HEK293 (cell line): Measurements from ENCODE around the gene MAML1.

Source experiments
- CTCF ChIA-PET: fragments of 350-600 bp; formaldehyde crosslinking; extraction: SDS; loops from one replicate; lab custom pipeline; 2021; ENCODE audit warnings: antibody characterized with exemption; lab: Yijun Ruan, JAX
- POLR2A ChIA-PET: fragments of 300-600 bp; formaldehyde crosslinking; extraction: SDS; loops from one replicate; lab custom pipeline; 2020; ENCODE audit warnings: antibody characterized with exemption, inconsistent platforms; lab: Yijun Ruan, JAX
- H3K27ac ChIP-seq: fragments of 200-500 bp; sonication (Bioruptor generic); 2 replicates; pipeline ENCODE4 v1.5.1; 2014; ENCODE audit warnings: low read depth, low read length, control low read depth, inconsistent platforms; ENCODE audit errors: extremely low read depth
- H3K36me3 ChIP-seq, 2 experiments: fragments of 200-500 bp in 1 of 2; sonication (Bioruptor generic) in 1 of 2; 1 replicate in 1 of 2; 2 replicates in 1 of 2; pipeline ENCODE4 v1.5.1; 2014 to 2017; ENCODE audit warnings: inconsistent platforms in 2 of 2, low read length in 2 of 2; ENCODE audit not compliant: control insufficient read depth in 2 of 2, insufficient read depth in 1 of 2
- H3K4me1 ChIP-seq: fragments of 200-500 bp; sonication (Bioruptor generic); 2 replicates; pipeline ENCODE4 v1.5.1; 2014; ENCODE audit warnings: mild to moderate bottlenecking, low read length, inconsistent platforms; ENCODE audit not compliant: control insufficient read depth, insufficient read depth
- H3K4me3 ChIP-seq: 2 replicates; pipeline ENCODE4 v1.5.1; 2011; ENCODE audit warnings: low read depth, mild to moderate bottlenecking, control low read depth, low read length, moderate library complexity
- H3K9me3 ChIP-seq: fragments of 200-500 bp; sonication (Bioruptor generic); 2 replicates; pipeline ENCODE4 v1.5.1; 2014; ENCODE audit warnings: low read depth, low read length, inconsistent platforms; ENCODE audit not compliant: control insufficient read depth, insufficient read depth
- KLF1 ChIP-seq: fragments of 450-650 bp; formaldehyde crosslinking; IDR thresholded peaks from 2 replicates; pipeline ENCODE4 v1.5.1; 2016; ENCODE audit warnings: missing biosample characterization, missing genetic modification characterization
- KLF10 ChIP-seq: fragments of 450-650 bp; IDR thresholded peaks from 2 replicates; pipeline ENCODE4 v1.5.1; 2018; ENCODE audit warnings: missing biosample characterization, mild to moderate bottlenecking, missing genetic modification characterization
- MYNN ChIP-seq: fragments of 450-650 bp; formaldehyde crosslinking; IDR thresholded peaks from 2 replicates; pipeline ENCODE4 v1.5.1; 2016; ENCODE audit warnings: missing biosample characterization, missing genetic modification characterization, borderline replicate concordance
- MZF1 ChIP-seq: fragments of 450-650 bp; formaldehyde crosslinking; IDR thresholded peaks from 2 replicates; pipeline ENCODE4 v1.5.1; 2017; ENCODE audit warnings: missing biosample characterization, missing genetic modification characterization, borderline replicate concordance
- OSR2 ChIP-seq: fragments of 450-650 bp; formaldehyde crosslinking; IDR thresholded peaks from 2 replicates; pipeline ENCODE4 v1.5.1; 2016; ENCODE audit warnings: missing biosample characterization, missing genetic modification characterization
- REST ChIP-seq: fragments of 450-650 bp; formaldehyde crosslinking; IDR thresholded peaks from 2 replicates; pipeline ENCODE4 v1.5.1; 2016; ENCODE audit warnings: missing biosample characterization, missing genetic modification characterization
- SP2 ChIP-seq: fragments of 450-650 bp; formaldehyde crosslinking; IDR thresholded peaks from 2 replicates; pipeline ENCODE4 v1.5.1; 2016; ENCODE audit warnings: missing biosample characterization, missing genetic modification characterization
- ZBTB48 ChIP-seq: fragments of 450-650 bp; formaldehyde crosslinking; IDR thresholded peaks from 2 replicates; pipeline ENCODE4 v1.5.1; 2016; ENCODE audit warnings: missing biosample characterization, missing genetic modification characterization
- ZEB2 ChIP-seq: fragments of 450-650 bp; formaldehyde crosslinking; IDR thresholded peaks from 2 replicates; pipeline ENCODE4 v1.5.1; 2016; ENCODE audit warnings: missing biosample characterization, missing genetic modification characterization
- ZNF138 ChIP-seq: fragments of 450-650 bp; formaldehyde crosslinking; IDR thresholded peaks from 2 replicates; pipeline ENCODE4 v1.5.1; 2016; ENCODE audit warnings: missing biosample characterization, missing genetic modification characterization, borderline replicate concordance
- ZNF202 ChIP-seq: fragments of 450-650 bp; formaldehyde crosslinking; IDR thresholded peaks from 2 replicates; pipeline ENCODE4 v1.5.1; 2016; ENCODE audit warnings: missing biosample characterization, missing genetic modification characterization, borderline replicate concordance
- ZNF292 ChIP-seq: fragments of 450-650 bp; formaldehyde crosslinking; IDR thresholded peaks from 2 replicates; pipeline ENCODE4 v1.5.1; 2016; ENCODE audit warnings: low read depth, missing biosample characterization, missing genetic modification characterization, borderline replicate concordance
- ZNF324 ChIP-seq: fragments of 450-650 bp; formaldehyde crosslinking; IDR thresholded peaks from 2 replicates; pipeline ENCODE4 v1.5.1; 2016; ENCODE audit warnings: missing biosample characterization, missing genetic modification characterization
- ZNF473 ChIP-seq: fragments of 450-650 bp; formaldehyde crosslinking; IDR thresholded peaks from 2 replicates; pipeline ENCODE4 v1.5.1; 2017; ENCODE audit warnings: missing biosample characterization, missing genetic modification characterization
- ZNF610 ChIP-seq: fragments of 450-650 bp; formaldehyde crosslinking; IDR thresholded peaks from 2 replicates; pipeline ENCODE4 v1.5.1; 2016; ENCODE audit warnings: missing biosample characterization, missing genetic modification characterization, borderline replicate concordance
- ZNF623 ChIP-seq: fragments of 450-650 bp; formaldehyde crosslinking; IDR thresholded peaks from 2 replicates; pipeline ENCODE4 v1.5.1; 2016; ENCODE audit warnings: missing biosample characterization, missing genetic modification characterization
- ZNF626 ChIP-seq: fragments of 450-650 bp; sonication (Bioruptor Pico); formaldehyde crosslinking; IDR thresholded peaks from 2 replicates; pipeline ENCODE4 v1.5.1; 2018; ENCODE audit warnings: missing biosample characterization, missing genetic modification characterization, inconsistent platforms
- ZNF664 ChIP-seq: fragments of 450-650 bp; formaldehyde crosslinking; IDR thresholded peaks from 2 replicates; pipeline ENCODE4 v1.5.1; 2016; ENCODE audit warnings: missing biosample characterization, missing genetic modification characterization
- ZSCAN30 ChIP-seq: fragments of 450-650 bp; IDR thresholded peaks from 2 replicates; pipeline ENCODE4 v1.5.1; 2018; ENCODE audit warnings: missing biosample characterization, mild to moderate bottlenecking, missing genetic modification characterization, moderate library complexity
- TF ChIP-seq, protein P1 (sequence below): sonication (generic); formaldehyde crosslinking; IDR thresholded peaks from 2 replicates; pipeline ENCODE4 v1.8.1; 2022; ENCODE audit warnings: mild to moderate bottlenecking, moderate library complexity, missing genetic modification reagents
- TF ChIP-seq, protein P2 (sequence below): fragments of 450-650 bp; formaldehyde crosslinking; IDR thresholded peaks from 2 replicates; pipeline ENCODE4 v1.5.1; 2016; ENCODE audit warnings: missing biosample characterization, missing genetic modification characterization

Gene MAML1

DNA sequence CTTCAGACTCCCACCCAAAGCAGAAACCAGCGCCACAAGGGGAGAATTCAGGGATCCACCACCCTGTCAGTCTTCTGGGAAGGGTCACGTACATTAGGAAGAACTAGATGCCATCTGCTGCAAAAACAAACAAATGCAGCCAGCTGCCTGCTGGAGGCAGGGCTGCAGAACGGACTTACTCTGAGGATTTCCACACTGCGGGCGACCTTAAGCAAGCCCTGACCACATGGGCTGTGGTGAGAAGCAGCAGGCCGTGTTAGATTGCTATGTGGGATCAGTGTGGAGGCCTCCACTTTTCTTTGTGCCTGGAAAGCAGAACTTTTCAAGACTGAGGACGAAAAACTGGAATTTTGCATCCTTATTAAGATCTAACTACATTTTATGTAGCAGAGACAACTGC is 47.7 kb downstream of the MAML1 start:
- Histone ChIP-seq H3K4me3 (no peak overlapping the region), H3K4me1 (no peaks in the 10 kb centered on the region), H3K36me3 (peaks cover 4 to 51% of the 10 kb centered on the region in 2 experiments; a peak in 2 of 3 replicates), H3K9me3 (no peaks in the 10 kb centered on the region), H3K27ac (no peak overlapping the region)
- TF ChIP-seq ZNF623 (tag by site-specific recombination): no peak
- TF ChIP-seq SP2 (tag by site-specific recombination): no peak
- no peak for TF ChIP-seq ZBTB48 (tag by site-specific recombination)
- no peak for TF ChIP-seq ZNF292 (tag by site-specific recombination)
- no peak for TF ChIP-seq ZNF610 (tag by site-specific recombination)
- TF ChIP-seq ZSCAN30 (tag by site-specific recombination): no peak
- TF ChIP-seq REST (tag by site-specific recombination): no peak
- TF ChIP-seq ZNF626 (tag by site-specific recombination): no peak
- ChIA-PET CTCF (interaction anchor here (0.8 kb wide), 1 partner anchor 25 kb away, joined by 3 read pairs; no protein-coding TSS in a partner anchor), POLR2A (interaction anchor here (1.5 kb wide), 1 partner anchor 16 kb away, joined by 4 read pairs; no protein-coding TSS in a partner anchor)

DNA sequence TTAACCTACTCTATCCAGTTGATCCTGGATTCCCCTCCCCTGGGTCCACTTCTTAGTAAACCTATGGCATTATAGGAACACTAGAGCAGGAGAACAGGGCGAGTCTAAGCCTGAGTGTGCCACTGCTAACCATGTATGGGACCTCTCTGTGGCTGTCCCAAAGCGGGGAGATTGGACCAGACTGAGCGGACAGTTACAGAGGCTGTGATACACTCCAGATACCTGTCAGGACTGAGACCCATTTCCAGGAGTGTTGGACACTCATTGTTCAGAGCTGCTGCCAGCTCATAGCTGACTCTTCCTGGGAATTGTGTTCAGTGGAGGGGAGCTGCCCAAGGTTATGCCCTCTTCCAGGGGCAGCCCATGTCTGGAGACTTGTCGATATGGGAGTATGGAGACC is 49.2 kb downstream of the MAML1 start:
- Histone ChIP-seq H3K4me1 (no peaks in the 10 kb centered on the region), H3K27ac (no peak overlapping the region), H3K9me3 (no peaks in the 10 kb centered on the region), H3K4me3 (no peak overlapping the region), H3K36me3 (peaks cover 4 to 36% of the 10 kb centered on the region in 2 experiments; a peak in 2 of 3 replicates)
- TF ChIP-seq KLF10 (tag by site-specific recombination): no peak
- no peak for TF ChIP-seq MZF1
- TF ChIP-seq ZNF664: no peak
- TF ChIP-seq ZNF138 (tag by site-specific recombination): no peak
- TF ChIP-seq MYNN (tag by site-specific recombination): no peak
- TF ChIP-seq ZNF473 (tag by site-specific recombination): no peak
- TF ChIP-seq, protein P1, sequence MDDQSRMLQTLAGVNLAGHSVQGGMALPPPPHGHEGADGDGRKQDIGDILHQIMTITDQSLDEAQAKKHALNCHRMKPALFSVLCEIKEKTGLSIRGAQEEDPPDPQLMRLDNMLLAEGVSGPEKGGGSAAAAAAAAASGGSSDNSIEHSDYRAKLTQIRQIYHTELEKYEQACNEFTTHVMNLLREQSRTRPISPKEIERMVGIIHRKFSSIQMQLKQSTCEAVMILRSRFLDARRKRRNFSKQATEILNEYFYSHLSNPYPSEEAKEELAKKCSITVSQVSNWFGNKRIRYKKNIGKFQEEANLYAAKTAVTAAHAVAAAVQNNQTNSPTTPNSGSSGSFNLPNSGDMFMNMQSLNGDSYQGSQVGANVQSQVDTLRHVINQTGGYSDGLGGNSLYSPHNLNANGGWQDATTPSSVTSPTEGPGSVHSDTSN (CRISPR knock-in tag): no peak
- TF ChIP-seq, protein P2, sequence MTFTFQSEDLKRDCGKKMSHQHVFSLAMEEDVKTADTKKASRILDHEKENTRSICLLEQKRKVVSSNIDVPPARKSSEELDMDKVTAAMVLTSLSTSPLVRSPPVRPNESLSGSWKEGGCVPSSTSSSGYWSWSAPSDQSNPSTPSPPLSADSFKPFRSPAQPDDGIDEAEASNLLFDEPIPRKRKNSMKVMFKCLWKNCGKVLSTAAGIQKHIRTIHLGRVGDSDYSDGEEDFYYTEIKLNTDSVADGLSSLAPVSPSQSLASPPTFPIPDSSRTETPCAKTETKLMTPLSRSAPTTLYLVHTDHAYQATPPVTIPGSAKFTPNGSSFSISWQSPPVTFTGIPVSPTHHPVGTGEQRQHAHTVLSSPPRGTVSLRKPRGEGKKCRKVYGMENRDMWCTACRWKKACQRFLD (tag by site-specific recombination): no peak
- no peak for TF ChIP-seq KLF1 (tag by site-specific recombination)
- TF ChIP-seq ZEB2 (tag by site-specific recombination): no peak
- no peak for TF ChIP-seq ZNF324
- TF ChIP-seq OSR2 (tag by site-specific recombination): no peak
- TF ChIP-seq ZNF202 (tag by site-specific recombination): no peak
- POLR2A ChIA-PET: no interaction called here
- CTCF ChIA-PET: interaction anchor here (0.9 kb wide), 1 partner anchor 14 kb away, joined by 3 read pairs; no protein-coding TSS in a partner anchor
